ENCODE results near the gene MARK3.

DNA sequence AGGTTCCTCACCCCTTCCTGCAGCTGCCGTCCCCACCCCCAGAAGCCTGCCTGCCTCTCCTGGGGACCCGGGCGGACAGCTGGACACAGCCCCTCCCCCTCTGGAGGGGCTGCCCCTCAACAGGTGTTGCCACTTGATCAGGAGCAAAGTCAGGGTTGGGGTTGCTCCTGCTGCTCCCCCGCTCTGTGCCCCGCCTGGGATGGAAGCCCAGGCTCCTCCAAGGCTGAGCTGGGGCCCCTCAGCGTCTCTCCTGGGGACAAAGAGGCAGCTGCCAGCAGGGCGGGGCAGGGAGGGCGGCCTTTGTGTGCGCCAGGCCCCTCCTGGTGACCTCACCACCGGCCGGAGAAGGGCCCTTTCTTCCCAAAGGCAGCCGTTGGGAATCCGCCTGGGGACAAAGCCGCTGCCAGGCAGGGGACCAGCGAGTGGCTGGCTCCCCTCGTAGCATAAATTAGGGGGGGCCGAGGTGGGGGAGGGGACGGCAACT, 157.4 kb downstream of the MARK3 start:
- TF ChIP-seq, protein P1, sequence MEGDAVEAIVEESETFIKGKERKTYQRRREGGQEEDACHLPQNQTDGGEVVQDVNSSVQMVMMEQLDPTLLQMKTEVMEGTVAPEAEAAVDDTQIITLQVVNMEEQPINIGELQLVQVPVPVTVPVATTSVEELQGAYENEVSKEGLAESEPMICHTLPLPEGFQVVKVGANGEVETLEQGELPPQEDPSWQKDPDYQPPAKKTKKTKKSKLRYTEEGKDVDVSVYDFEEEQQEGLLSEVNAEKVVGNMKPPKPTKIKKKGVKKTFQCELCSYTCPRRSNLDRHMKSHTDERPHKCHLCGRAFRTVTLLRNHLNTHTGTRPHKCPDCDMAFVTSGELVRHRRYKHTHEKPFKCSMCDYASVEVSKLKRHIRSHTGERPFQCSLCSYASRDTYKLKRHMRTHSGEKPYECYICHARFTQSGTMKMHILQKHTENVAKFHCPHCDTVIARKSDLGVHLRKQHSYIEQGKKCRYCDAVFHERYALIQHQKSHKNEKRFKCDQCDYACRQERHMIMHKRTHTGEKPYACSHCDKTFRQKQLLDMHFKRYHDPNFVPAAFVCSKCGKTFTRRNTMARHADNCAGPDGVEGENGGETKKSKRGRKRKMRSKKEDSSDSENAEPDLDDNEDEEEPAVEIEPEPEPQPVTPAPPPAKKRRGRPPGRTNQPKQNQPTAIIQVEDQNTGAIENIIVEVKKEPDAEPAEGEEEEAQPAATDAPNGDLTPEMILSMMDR (optimal IDR thresholded peaks at IDR 0.05 in 1 of 3, IDR thresholded peaks at IDR 0.05 in 1 of 3, conservative IDR thresholded peaks at IDR 0.05 in 1 of 3; ENCODE audit: extremely low read depth in 1 of 3, insufficient read depth in 2 of 3, low read length in 3 of 3): no peak
- no peak for TF ChIP-seq EZH2 (IDR thresholded peaks at IDR 0.05; ENCODE audit: low read length)
